GM04503 (cell line): ENCODE results near the gene COCH.
"Not testable (repeated sequence)": the region's sequence is repeated elsewhere in the genome, so short reads cannot be mapped to it uniquely, and the experiment has no call there.

Source experiments
- DNase-seq: peaks from one replicate; pipeline ENCODE4 v3.0.0-alpha.2; 2012; ENCODE audit warnings: low read depth

The COCH gene

DNA sequence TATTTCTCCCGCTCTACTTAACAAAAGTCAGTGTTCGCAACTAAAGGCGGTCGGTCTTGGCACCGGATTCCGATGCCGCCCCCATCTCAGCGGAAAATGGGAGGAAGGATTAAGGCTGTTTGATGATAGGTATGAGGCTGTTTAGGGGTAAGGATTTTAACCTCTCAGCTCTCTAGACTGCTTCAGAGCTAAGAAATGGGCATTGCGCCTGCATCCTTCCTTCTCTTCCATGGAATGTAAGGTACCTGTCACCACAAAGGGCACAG is 1.4 kb downstream of the COCH start:
- DNase-seq: no peak

DNA sequence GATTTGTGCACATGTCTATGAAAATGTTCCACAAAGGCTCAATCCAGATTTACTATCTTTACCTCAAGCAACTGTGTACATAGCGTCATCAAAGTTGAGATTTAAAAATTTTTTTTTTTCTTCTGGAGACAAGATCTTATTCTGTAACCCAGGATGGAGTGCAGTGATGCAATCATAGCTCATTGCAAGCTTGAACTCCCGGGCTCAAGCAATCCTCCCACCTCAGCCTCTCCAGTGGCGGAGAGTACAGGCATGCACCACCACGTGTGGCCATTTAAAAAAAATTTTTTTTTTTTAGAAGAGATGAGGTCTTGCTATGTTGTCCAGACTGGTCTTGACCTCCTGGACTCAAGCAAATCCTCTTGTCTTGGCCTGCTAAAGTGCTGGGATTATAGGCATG is 2.3 kb downstream of the COCH start:
- DNase-seq: no peak

DNA sequence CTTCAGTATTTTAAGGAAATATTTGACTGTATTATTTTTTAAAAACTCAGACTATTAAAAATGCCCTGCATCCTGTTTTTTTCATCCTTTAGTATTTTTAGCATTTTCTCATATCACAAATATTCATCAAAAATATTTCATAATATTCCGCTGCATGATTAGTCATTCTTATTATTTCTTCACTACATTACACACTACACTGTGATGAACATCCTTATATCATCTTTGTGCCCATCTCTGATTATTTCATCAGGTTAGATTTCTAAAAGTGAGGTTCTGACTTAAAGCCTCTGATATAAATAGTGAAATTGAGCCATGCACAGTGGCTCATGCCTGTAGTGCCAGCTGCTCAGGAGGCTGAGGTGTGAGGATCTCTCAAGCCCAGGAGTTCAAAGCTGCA is 8.1 kb downstream of the COCH start:
- no peak for DNase-seq

DNA sequence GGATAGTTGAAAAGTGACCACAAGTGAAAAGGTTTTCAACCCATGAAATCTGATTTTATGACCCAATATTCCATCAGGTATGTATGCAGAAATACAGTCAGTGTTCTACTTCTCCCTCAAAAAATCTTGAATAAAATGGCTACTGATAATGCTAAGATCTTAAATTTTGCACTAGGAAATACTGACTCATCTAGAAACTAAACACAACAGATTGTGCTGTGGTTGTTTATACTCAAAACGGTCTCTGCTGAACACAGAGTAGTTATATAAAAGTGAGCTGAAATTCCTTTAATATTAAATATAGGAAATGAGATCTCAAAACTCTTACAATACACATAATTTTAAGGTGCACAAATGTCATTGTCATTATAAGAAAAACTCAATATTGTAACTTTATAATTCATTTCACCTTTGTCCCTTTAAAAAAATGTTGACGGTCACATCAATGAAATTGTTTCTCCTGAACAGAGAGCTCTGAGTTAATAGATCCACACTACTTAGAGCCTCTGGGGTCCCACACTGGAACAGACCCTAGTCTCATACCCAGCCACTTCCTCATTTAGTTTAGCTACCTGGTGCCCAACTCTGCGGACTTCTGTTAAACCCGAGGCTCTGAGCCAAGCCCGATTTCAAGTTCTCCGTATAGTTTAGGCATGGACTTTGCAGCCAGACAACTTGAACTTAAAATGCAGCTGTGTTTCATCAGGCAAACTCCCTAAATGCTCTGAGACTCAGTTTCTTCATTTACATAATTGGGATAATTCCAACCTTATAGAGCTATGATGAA is 9.3 kb downstream of the COCH start:
- no peak for DNase-seq

DNA sequence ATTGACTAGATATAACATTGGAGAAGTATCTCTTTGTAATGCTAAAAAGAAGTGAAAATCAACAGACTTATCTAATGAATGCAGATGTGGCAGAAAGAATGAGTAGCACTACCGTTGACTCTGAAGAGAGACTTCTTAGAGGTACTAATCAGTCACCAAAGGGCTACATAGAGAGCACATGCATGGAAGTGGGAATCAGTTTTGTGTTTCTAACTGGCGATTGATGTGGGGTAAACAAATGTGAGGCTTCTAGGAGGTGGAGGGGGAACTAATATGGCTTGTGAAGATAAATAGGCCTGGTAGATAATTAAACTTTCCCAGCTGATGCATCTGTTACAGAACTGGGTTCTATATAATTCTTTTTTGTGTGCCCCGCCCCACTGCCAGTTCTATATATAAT is 10.5 kb downstream of the COCH start:
- no peak for DNase-seq

DNA sequence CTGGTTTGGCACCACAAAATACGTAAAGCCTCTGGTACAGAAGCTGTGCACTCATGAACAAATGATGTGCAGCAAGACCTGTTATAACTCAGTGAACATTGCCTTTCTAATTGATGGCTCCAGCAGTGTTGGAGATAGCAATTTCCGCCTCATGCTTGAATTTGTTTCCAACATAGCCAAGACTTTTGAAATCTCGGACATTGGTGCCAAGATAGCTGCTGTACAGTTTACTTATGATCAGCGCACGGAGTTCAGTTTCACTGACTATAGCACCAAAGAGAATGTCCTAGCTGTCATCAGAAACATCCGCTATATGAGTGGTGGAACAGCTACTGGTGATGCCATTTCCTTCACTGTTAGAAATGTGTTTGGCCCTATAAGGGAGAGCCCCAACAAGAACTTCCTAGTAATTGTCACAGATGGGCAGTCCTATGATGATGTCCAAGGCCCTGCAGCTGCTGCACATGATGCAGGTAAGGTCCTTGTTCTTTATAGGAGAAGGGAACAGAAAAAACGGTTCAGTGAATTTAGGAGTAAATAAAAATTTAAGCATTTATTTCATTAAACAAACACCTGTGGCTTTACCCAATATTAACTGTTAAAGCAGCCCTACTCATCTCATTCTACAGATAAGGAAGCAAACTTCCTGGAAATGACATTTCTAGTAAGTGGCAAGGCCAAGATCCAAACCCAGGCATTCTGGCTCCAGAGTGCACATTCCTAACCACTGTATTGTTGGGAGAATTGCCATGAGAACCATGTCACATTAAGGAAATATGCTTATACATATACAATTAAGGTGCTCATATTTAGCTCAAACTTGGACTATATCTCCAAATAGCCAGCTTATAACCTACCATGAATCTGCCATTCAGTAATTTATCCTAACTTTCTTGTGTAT is 11.7 kb downstream of the COCH start:
- no peak for DNase-seq

DNA sequence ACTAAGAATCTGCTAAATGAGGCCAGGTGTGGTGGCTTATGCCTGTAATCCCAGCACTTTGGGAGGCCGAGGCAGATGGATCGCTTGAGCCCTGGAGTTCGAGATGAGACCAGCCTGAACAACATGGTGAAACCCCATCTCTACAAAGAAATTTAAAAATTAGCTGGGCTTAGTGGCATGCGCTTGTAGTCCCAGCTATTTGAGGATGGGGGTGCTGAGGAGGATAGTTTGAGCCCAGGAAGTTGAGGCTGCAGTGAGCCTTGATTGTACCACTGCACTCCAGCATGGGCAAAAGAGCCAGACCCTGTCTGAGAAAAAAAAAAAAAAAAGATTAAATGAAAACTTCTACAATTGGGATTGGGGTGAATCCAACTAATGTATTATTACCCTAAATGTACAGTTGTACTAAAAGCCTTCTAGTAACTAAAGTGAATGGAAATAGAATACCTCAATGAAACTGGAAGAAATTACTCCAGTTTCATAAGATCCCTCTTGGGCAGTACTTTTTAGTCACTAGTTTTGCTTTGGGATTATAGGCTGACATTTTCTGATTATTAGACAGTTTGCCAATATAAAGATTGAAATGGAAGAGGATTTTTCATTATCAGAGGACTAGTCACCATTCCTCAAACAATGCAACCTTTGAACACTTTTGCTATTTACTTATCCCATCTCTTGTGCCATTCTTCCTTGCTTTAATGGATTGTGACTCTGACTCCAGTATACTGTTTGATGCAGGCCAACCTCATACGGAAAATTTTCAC is 14.3 kb downstream of the COCH start:
- DNase-seq: no peak

DNA sequence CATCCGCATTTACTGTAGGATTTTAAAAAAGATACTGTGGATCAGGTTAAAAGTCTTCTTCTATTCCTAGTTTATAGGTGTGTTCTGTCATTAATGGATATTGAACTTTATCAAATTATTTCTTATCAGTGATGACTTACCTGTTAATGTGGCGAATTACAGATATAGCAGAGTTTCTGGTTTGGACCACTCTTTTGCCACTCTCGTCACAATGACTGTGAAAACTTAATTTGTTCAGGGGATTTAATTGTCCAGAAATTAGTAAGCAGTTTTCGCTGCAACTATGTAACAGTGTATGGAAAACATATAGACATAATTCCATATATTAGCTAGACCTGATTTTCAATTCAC is 14.9 kb downstream of the COCH start:
- DNase-seq: no peak

DNA sequence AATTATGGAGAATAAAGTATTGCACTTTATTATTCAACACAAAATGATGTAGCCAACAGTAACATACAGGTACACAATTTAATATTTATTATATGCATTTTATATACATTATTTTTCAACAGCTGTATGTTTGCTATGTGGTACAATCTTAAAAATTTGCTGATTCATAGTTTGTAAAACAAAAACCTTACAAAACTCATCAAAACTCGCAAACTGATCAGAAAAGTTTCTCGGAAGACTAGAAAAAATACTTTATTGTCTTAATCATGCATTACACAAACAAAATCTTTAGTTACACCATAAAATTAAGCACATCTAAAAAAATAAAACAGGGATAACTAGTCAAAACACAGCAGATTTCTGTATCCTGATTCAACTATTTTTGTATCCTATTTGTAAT is 19.5 kb downstream of the COCH start:
- DNase-seq: no peak

DNA sequence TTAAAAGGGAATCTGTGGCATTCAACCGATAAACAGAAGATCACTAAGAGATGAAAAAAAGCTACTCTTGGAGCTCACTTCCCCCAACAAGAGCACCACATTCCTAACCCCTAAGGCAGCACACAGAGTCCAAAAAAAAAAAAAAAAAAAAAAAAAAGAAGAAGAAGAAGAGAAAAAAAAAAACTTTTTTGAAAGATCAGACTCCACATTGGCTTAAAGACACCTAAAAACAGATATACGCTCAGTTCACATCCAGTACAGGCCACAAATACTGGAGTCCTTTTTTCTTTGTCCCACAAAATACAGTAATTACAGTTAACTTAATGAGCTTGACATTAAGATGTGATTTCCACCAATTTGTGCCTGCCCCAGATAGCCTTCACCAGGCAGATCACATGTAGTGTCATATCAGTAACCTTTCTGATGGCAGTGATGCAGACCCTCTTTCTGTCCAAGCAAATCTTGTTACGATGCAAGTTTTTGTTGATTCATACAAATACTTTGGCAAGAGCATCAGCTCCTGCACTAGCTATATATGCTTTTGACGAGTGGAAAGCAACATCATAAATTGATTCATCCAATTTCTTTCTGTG is 20.7 kb downstream of the COCH start:
- DNase-seq: no peak

DNA sequence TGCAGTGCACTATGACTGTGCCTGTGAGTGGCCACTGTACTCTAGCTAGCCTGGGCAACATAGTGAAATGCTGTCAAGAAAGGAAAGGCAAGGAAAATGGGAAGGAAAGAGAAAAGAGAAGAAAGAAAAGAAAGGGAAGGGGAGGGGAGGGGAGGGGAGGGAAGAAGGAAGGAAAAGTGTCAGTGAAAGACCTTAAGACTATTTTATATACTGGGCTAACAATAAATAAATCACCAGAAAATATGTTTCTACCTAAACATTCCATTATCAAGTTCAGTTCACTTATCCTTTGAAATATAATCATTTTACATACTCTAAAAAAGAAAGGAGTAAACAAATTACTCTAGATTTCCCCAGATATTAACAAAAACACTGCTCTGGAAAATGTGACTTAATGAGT is 22.1 kb downstream of the COCH start:
- no peak for DNase-seq

DNA sequence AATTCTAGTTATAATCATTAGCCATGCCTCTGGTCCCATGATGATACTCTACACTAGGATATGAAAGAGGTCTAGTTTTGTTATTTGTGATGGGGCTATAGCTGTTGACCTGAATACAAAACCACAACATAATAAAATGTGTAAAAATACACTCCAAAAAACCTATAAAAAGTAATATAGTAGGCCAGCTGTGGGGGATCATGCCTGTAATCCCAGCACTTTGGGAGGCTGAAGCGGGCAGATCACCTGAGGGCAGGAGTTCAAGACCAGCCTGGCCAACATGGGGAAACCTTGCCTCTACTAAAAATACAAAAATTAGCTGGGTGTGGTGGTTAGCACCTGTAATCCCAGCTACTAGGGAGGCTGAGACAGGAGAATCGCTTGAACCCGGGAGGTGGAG is 22.8 kb downstream of the COCH start:
- DNase-seq: not testable (repeated sequence)

DNA sequence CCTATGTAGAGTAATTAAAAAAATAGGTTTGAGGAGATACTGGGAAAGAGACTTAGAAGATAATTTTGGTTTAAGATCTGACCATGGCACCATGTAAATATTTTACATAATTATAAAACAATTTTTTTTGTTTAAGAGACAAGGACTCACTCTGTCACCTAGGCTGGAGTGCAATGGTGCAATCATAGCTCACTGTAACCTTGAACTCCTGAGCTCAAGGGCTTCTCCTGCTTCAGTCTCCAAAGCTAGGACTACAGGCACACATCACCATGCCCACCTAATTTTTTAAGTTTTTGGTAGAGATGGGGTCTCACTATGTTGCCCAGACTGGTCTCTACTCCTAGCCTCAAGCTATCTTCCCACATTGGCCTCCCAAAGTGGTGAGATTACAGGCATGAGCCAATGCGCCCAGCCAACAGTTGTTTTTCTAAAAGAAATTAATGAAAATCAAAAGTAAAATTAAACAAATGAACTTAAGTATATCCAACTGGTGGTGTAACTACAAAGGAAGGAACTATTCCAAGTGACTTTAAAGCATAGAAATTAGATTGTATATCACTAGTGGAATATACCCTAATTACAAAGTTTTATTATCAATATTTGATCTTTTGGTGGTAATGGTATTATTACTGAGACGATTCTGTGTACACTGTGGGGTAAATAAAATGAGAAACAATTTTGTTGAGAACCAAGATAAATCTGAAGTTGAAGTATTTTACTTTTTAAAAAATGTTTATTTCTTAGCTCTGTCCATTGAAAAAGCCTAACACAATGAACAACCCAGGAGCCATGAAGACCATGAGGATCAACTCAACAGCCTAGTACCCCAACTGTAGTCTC is 29.1 kb downstream of the COCH start:
- DNase-seq: no peak

DNA sequence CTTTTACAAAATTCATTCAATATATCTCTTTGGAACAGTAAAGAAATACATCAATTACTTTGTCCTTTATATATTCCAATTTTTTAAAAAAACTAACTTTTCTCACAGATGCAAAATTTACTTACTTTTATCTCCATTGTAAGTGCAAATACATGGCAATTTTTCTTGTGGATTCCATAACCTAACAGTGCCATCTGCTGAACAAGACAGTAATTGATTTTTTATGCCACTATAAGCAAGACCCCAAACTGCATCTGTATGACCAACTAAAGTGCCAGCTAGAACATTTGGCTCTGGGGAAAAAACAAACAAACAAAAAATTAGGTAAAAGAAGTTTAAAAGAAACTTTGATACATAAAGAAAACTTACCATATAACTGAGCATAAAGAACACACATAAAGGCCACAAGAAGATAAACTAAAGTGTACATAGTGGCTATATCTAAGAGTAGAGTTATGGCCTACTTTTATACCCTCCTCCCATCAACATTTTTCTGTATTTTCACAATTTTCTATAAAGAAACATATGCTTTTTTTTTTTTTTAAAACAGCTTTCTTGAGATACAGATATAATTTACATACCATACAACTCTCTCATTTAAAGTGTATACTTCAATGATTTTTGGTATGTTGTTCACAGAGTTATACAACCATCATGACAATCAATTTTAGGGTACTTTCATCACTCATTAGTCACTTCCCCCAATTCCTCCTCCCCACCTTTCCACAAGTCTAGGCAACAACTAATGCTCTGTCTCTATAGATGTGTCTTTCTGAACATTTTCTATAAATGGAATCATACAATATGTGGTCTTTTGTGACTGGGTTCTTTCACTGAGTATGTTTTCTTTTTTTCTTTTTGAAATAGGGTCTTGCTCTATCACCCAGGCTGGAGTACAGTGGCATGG is 32.6 kb downstream of the COCH start:
- DNase-seq: no peak

DNA sequence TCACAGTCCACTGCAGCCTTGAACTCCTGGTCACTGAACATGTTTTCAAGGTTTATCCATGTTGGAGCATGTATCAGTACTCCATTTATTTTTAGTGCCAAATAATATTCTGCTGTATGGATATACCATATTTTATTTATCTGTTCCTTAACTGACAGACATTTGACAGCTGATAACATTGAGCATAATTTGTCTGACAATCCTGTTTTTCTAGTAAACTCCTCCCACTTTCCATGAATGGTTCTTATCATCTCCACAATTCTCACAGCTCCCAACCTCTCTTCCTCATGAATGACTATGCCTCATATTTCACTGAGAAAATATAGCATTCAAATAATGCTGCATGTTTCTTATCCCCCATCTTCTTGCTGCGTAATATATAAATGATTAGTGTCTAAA is 33.3 kb downstream of the COCH start:
- DNase-seq: no peak

DNA sequence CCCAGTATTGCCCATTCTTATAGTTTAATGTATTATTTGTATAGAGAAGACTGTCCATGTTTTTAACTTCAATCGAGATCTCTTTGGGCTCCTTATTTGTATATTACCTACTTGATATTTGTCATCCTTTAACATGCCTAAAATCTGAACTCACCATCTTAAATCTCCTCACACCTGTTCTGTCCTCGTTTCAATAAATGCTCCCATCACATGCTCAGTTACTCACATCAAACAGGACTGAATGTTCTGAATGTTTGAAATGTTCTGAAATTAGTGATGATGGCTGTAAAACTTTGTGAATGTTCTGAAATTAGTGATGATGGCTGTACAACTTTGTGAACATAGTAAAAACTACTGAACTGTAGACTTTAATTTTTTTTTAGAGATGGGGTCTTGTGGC is 34.5 kb downstream of the COCH start:
- DNase-seq: no peak

DNA sequence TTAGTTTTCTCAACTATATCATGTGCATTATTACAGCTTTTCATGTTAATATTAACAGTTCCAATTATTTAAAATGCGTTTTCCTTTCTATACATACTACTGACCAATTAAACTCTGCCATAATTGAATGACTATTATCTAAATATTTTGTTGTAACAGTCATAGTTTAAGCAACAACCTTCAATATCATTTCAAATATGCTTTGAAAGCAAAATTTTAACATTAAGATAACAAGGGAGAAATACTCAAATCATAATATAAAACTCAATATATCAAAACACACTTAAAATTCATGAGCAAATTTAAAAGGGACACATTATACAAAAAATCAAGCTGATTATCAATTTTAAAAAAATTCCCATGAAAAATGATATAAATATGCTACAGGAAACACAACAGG is 40.5 kb downstream of the COCH start:
- DNase-seq: no peak

DNA sequence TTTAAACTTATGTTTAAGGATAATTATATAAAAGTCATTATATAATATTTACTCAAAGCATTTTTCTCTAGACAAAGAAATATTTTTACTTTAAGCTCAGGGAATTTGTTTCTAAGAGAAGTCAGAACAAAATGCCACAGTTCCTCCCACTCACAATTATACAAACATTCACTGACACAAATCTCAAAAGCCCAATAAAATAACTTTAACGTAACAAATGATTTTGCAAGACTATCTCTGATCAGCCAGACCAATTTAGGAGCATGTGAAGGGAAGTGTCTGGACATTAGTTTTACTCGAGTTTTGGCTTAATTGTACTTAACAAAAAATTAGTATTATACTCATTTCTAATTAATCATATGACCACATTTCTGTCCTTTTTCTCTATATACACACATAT is 41.2 kb downstream of the COCH start:
- no peak for DNase-seq

DNA sequence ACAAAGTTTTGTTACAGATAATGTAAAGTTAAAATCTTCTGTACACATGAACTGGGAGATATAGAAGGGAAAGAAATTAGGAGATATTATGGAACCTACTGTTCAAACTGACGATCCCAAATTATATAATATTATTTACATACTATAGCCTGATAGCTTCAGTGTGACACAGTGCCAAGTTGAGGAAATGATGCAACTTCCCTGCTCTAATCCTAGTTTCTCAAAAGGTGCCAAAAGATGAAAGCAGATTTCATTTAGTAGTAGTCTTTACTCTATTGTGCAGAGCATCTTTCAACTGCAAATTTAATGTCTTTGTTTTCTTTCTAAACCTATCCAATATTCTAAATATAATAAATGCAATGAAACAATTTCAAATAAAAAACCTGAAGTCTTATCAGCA is 46.9 kb downstream of the COCH start:
- no peak for DNase-seq

DNA sequence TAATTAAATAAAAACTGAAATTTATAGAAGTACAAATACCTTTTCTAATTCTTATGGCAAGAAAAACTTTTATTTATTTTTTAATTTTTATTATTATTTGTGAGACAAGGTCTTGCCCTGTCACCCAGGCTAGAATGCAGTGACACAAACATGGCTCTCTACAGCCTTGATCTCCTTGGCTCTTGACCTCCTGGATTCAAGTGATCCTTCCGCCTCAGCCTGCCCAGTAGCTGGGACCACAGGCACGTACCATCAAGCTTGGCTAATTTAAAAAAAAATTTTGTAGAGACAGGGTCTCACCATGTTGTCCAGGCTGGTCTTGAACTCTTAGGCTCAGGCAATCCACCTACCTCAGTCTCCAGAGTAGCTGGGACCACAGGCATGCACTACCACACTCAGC is 47.4 kb downstream of the COCH start:
- DNase-seq: no peak

DNA sequence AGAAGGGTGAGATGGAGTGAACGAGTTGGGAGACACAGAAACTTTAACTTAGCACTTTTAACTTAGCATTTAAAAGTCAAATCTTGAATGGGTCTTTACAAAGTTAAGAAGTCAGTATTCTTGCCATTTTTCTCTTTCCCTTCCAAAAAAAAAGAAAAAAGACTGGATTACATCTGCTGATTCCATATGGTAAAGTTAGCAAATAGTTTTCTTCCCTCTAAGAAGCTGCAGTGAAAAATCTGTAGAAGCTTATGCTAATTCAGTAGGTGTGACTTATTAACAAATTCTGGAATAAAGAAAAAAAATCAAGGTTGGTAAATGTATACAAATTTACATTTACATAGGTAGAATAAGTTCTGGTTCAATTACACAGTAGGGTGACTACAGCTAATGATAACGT is 50.9 kb downstream of the COCH start:
- DNase-seq: no peak
